ENCODE measurements around the gene ZNF362. TPM values are rescaled to one million over a fixed set of nuclear protein-coding genes. Genes with fewer than 3 reads are reported as not detected.
A peak's percentile ranks its signal among the peaks of the same experiment; 100 is the strongest.

ZNF362 gene
- total and polyA plus RNA-seq, 2 of the 13 experiments (the other 11 are each of a cell fraction or from before 2014, with no cell fraction given) = 8.3 to 14.2 TPM

GRCh38 chr1:33258788-33259274 is 2.5 kb downstream of the ZNF362 start (continued):
- TF ChIP-seq ZNF800 (CRISPR knock-in tag; IDR thresholded peaks at IDR 0.05) (no peak), MLXIP (CRISPR knock-in tag; IDR thresholded peaks at IDR 0.05; ENCODE audit: borderline replicate concordance) (no peak), PAWR (CRISPR knock-in tag; IDR thresholded peaks at IDR 0.05; ENCODE audit: borderline replicate concordance) (no peak), XRCC5 (optimal IDR thresholded peaks at IDR 0.05; ENCODE audit: low read length) (peak; percentile 31), ZNF549 (CRISPR knock-in tag; IDR thresholded peaks at IDR 0.05) (no peak), GMEB2 (CRISPR knock-in tag; IDR thresholded peaks at IDR 0.05; ENCODE audit: low read depth) (no peak), HOXA7 (CRISPR knock-in tag; IDR thresholded peaks at IDR 0.05) (no peak), RARG (CRISPR knock-in tag; IDR thresholded peaks at IDR 0.05; ENCODE audit: low read depth) (no peak), EEA1 (CRISPR knock-in tag; IDR thresholded peaks at IDR 0.05; ENCODE audit: borderline replicate concordance) (no peak), SMAD3 (CRISPR knock-in tag; IDR thresholded peaks at IDR 0.05) (0 out of 2 replicates have a peak, but pooled peaks have one; percentile 29), ERF (CRISPR knock-in tag; IDR thresholded peaks at IDR 0.05) (no peak), HNRNPUL1 (IDR thresholded peaks at IDR 0.05; ENCODE audit: low read depth, low read length) (no peak), EZH2 (conservative IDR thresholded peaks at IDR 0.05; ENCODE audit: low read depth, low read length) (no peak), ZKSCAN8 (CRISPR knock-in tag; IDR thresholded peaks at IDR 0.05; ENCODE audit: borderline replicate concordance) (no peak), KDM4B (CRISPR knock-in tag; IDR thresholded peaks at IDR 0.05) (no peak), RBFOX2 (IDR thresholded peaks at IDR 0.05; ENCODE audit: low read depth, low read length) (peak; percentile 51), GLMP (CRISPR knock-in tag; IDR thresholded peaks at IDR 0.05; ENCODE audit: borderline replicate concordance) (no peak), ZMYM3 (CRISPR knock-in tag; IDR thresholded peaks at IDR 0.05) (no peak; the same call in none of the 2 replicates), TOE1 (CRISPR knock-in tag; IDR thresholded peaks at IDR 0.05) (no peak), ZNF577 (CRISPR knock-in tag; IDR thresholded peaks at IDR 0.05; ENCODE audit: borderline replicate concordance, low read depth) (no peak), ESRRA (CRISPR knock-in tag; IDR thresholded peaks at IDR 0.05; ENCODE audit: low read depth) (no peak; the same call in 1 of the 2 replicates), CC2D1A (CRISPR knock-in tag; IDR thresholded peaks at IDR 0.05) (0 out of 2 replicates have a peak, but pooled peaks have one; percentile 62), TFAP4 (IDR thresholded peaks at IDR 0.05; ENCODE audit: borderline replicate concordance, low read depth) (peak; percentile 57; the same call in 1 of the 2 replicates), NFRKB (IDR thresholded peaks at IDR 0.05) (no peak)

All from HepG2 (cell line).